GM23338 (cell line): Measurements from ENCODE around the gene C1RL. TPM values are rescaled to one million over a fixed set of nuclear protein-coding genes. Genes with fewer than 3 reads are reported as not detected.

Source experiments
- ATAC-seq: fragments of 200-7000 bp; cut with Tn5 transposase; 3 replicates; pipeline ENCODE4 v1.9.1; 2020
- DNase-seq: peaks from one replicate; pipeline ENCODE4 v3.0.0-alpha.2; 2015; ENCODE audit warnings: low spot score
- H2AFZ ChIP-seq: fragments of 200-600 bp; sonication (generic); 2 replicates; pipeline ENCODE4 v1.8.0; 2016; ENCODE audit warnings: antibody characterized with exemption, mild to moderate bottlenecking, moderate library complexity
- H3F3A ChIP-seq: fragments of 200-600 bp; sonication (generic); replicated peaks from 2 replicates; pipeline ENCODE4 v1.8.0; 2017; ENCODE audit warnings: antibody characterized with exemption, mixed run types, low read depth
- H3K27ac ChIP-seq: fragments of 200-600 bp; sonication (generic); 2 replicates; pipeline ENCODE4 v1.6.1; 2016; ENCODE audit warnings: low read depth
- H3K27me3 ChIP-seq: fragments of 200-600 bp; sonication (generic); 2 replicates; pipeline ENCODE4 v1.8.0; 2016; ENCODE audit warnings: mild to moderate bottlenecking, mixed run types, moderate library complexity; ENCODE audit not compliant: insufficient read depth
- H3K36me3 ChIP-seq: fragments of 200-600 bp; sonication (generic); 2 replicates; pipeline ENCODE4 v1.8.0; 2016; ENCODE audit warnings: mild to moderate bottlenecking; ENCODE audit not compliant: insufficient read depth
- H3K4me1 ChIP-seq: fragments of 200-600 bp; sonication (generic); 2 replicates; pipeline ENCODE4 v1.8.0; 2016; ENCODE audit warnings: mild to moderate bottlenecking, moderate library complexity; ENCODE audit not compliant: insufficient read depth
- H3K4me2 ChIP-seq: fragments of 200-600 bp; sonication (generic); 2 replicates; pipeline ENCODE4 v1.7.1; 2017; ENCODE audit warnings: mixed run types
- H3K4me3 ChIP-seq: fragments of 200-600 bp; sonication (generic); 2 replicates; pipeline ENCODE4 v1.6.1; 2016; ENCODE audit warnings: mixed run types
- H3K79me2 ChIP-seq: fragments of 200-600 bp; sonication (generic); replicated peaks from 2 replicates; pipeline ENCODE4 v1.8.0; 2017; ENCODE audit warnings: mild to moderate bottlenecking; ENCODE audit not compliant: insufficient read depth
- H3K9me2 ChIP-seq: fragments of 200-600 bp; sonication (generic); 2 replicates; pipeline ENCODE4 v1.8.0; 2017; ENCODE audit not compliant: insufficient read depth
- H4K20me1 ChIP-seq: fragments of 200-600 bp; sonication (generic); replicated peaks from 2 replicates; pipeline ENCODE4 v1.8.0; 2017; ENCODE audit warnings: mild to moderate bottlenecking; ENCODE audit not compliant: insufficient read depth
- H3K27ac Mint-ChIP-seq: 2 replicates; pipeline ENCODE4 v1.8.0; 2020; ENCODE audit warnings: inconsistent platforms, mild to moderate bottlenecking, moderate library complexity, mixed read lengths
- H3K27me3 Mint-ChIP-seq: 3 replicates; pipeline ENCODE4 v1.8.0; 2022; ENCODE audit warnings: low read depth, mild to moderate bottlenecking, moderate library complexity, mixed read lengths, inconsistent platforms; ENCODE audit not compliant: insufficient read depth, poor library complexity
- H3K36me3 Mint-ChIP-seq: 3 replicates; pipeline ENCODE4 v1.8.0; 2021; ENCODE audit warnings: low read depth, mild to moderate bottlenecking, inconsistent platforms, moderate library complexity, mixed read lengths
- H3K4me1 Mint-ChIP-seq: 3 replicates; pipeline ENCODE4 v1.8.0; 2020; ENCODE audit warnings: mild to moderate bottlenecking, inconsistent platforms, mixed read lengths
- H3K4me3 Mint-ChIP-seq: 3 replicates; pipeline ENCODE4 v1.8.0; 2021; ENCODE audit warnings: moderate library complexity, mild to moderate bottlenecking, inconsistent platforms, mixed read lengths
- H3K9me3 Mint-ChIP-seq: 3 replicates; pipeline ENCODE4 v1.8.0; 2020; ENCODE audit warnings: moderate library complexity, mild to moderate bottlenecking, inconsistent platforms, mixed read lengths
- CTCF ChIP-seq, 2 experiments: fragments of 200-600 bp in 1 of 2; sonication (generic) in 1 of 2; conservative IDR thresholded peaks; 2 replicates each; pipeline versions ENCODE4 v1.5.1 to v1.6.1; 2016 to 2017; ENCODE audit warnings: antibody characterized with exemption in 2 of 2, low read depth in 2 of 2, mild to moderate bottlenecking in 2 of 2, moderate library complexity in 1 of 2
- EZH2 ChIP-seq: fragments of 200-600 bp; sonication (generic); IDR thresholded peaks from one replicate; pipeline ENCODE4 v1.8.0; 2017; ENCODE audit warnings: antibody characterized with exemption, mild to moderate bottlenecking, low read depth; ENCODE audit not compliant: unreplicated experiment
- NANOG ChIP-seq: IDR thresholded peaks from 2 replicates; pipeline ENCODE4 v1.6.1; 2016; ENCODE audit warnings: antibody characterized with exemption, borderline replicate concordance
- POLR2AphosphoS5 ChIP-seq: IDR thresholded peaks from 2 replicates; pipeline ENCODE4 v1.6.1; 2016; ENCODE audit warnings: antibody characterized with exemption, low read depth
- STAT1 ChIP-seq: IDR thresholded peaks from one replicate; pipeline ENCODE4 v1.6.1; 2016; ENCODE audit warnings: antibody characterized with exemption; ENCODE audit not compliant: unreplicated experiment
- ZNF114 ChIP-seq: fragments of 250-450 bp; sonication (Bioruptor Pico); IDR thresholded peaks from 2 replicates; pipeline ENCODE4 v1.5.0; 2020; ENCODE audit warnings: mild to moderate bottlenecking, moderate library complexity
- ZNF331 ChIP-seq: fragments of 250-450 bp; sonication (Bioruptor Pico); IDR thresholded peaks from 2 replicates; pipeline ENCODE4 v1.5.0; 2020; ENCODE audit warnings: low read depth, mild to moderate bottlenecking, moderate library complexity
- ZNF462 ChIP-seq: fragments of 250-450 bp; sonication (Bioruptor Pico); IDR thresholded peaks from 2 replicates; pipeline ENCODE4 v1.5.0; 2020; ENCODE audit warnings: mild to moderate bottlenecking, moderate library complexity
- polyA plus RNA-seq: library from polyadenylated mRNA; unstranded; fragments of >200 nt; fragmentation: Nextera tagmentation; extraction: Ambion mirVana; gene quantifications from 2 replicates; pipeline ENCODE4 v1.2.1, GENCODE V29; 2016
- total RNA-seq: library from RNA; depleted of rRNA; stranded (reverse); fragments of >200 nt; shearing (Covaris generic); gene quantifications from 2 replicates; pipeline ENCODE4 v1.2.3, GENCODE V29; 2014
- TF ChIP-seq, protein P1 (sequence below): IDR thresholded peaks from 2 replicates; pipeline ENCODE4 v1.6.1; 2016; ENCODE audit warnings: antibody characterized with exemption

Gene C1RL
- total and polyA plus RNA-seq, 2 experiments from 2014 or later: 7.3 to 8.8 TPM

DNA sequence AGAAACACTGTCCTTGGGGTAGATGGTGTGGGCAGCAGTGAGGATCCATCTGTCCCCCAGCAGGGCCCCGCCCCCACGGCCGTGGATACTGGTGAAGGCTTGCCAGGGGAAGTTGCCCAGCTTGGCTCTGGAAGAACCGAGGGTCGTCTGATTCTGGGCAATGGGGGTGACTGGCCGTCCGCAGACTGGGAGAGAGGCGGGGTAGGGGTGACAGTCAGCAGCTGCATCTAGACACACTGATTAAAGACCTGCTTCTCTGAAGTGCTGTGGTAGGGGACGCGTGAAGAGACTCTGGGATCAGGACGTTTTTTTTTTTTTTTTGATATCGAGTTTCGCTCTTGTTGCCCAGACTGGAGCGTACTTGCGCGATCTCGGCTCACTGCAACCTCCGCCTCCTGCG, 12.0 kb downstream of the C1RL start (continued):
- TF ChIP-seq EZH2: no peak
- no peak for TF ChIP-seq NANOG
- TF ChIP-seq POLR2AphosphoS5: no peak
- TF ChIP-seq, protein P1, sequence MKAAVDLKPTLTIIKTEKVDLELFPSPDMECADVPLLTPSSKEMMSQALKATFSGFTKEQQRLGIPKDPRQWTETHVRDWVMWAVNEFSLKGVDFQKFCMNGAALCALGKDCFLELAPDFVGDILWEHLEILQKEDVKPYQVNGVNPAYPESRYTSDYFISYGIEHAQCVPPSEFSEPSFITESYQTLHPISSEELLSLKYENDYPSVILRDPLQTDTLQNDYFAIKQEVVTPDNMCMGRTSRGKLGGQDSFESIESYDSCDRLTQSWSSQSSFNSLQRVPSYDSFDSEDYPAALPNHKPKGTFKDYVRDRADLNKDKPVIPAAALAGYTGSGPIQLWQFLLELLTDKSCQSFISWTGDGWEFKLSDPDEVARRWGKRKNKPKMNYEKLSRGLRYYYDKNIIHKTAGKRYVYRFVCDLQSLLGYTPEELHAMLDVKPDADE: no peak
- no peak for TF ChIP-seq STAT1

- ATAC-seq: no peak; the same call in 2 of the 3 replicates
- H3K27ac Mint-ChIP-seq: no peak overlapping the region
Measured at GRCh38 chr12:7096006-7096932, 12.7 kb downstream of the C1RL start.

More at GRCh38 chr12:7096006-7096932, 12.7 kb downstream of the C1RL start:
- Mint-ChIP-seq H3K4me3 (no peak overlapping the region), H3K27me3 (peaks cover 16% of the 10 kb centered on the region), H3K36me3 (peaks cover 16% of the 10 kb centered on the region; the same call in 2 of the 3 replicates), H3K4me1 (peaks cover 19% of the 10 kb centered on the region), H3K9me3 (no peaks in the 10 kb centered on the region)
- Histone ChIP-seq H3K79me2 (no peaks in the 10 kb centered on the region), H3F3A (no peaks in the 10 kb centered on the region), H3K4me3 (no peak overlapping the region), H3K27ac (peak overlapping the region; percentile 55; the same call in 1 of the 2 replicates), H3K9me2 (no peaks in the 10 kb centered on the region), H3K36me3 (no peaks in the 10 kb centered on the region), H3K4me1 (peaks cover 9% of the 10 kb centered on the region), H4K20me1 (no peaks in the 10 kb centered on the region; the same call in 1 of the 2 replicates), H3K27me3 (no peaks in the 10 kb centered on the region), H3K4me2 (peak overlapping the region; percentile 36; the same call in 1 of the 2 replicates), H2AFZ (no peak overlapping the region)
- TF ChIP-seq NANOG (no peak), STAT1 (no peak), ZNF462 (no peak), POLR2AphosphoS5 (no peak), ZNF114 (CRISPR knock-in tag) (no peak), CTCF (conservative IDR thresholded peaks at IDR 0.05; ENCODE audit: low read depth in 2 of 2) (no peak), ZNF331 (no peak)
- DNase-seq: peak; percentile 17
